Endometrial microvascular endothelial cells (primary cell): ENCODE results near the gene RMDN2. TPM values are rescaled to one million over a fixed set of nuclear protein-coding genes. Genes with fewer than 3 reads are reported as not detected.

Source experiments
- in situ Hi-C: cut with HindIII; loops from 2 replicates; pipeline ENCODE4 v1.10.0; 2017; ENCODE audit warnings: low sequenced_read_pairs, low pct_unique_long_range_greater_than_20kb; ENCODE audit errors: inconsistent ontology term
- total RNA-seq: library from RNA; depleted of rRNA; stranded (reverse); fragments of >200 nt; gene quantifications from one replicate; pipeline ENCODE4 v1.2.3, GENCODE V29; 2015; ENCODE audit errors: inconsistent ontology term

Gene RMDN2
- total RNA-seq, 1 donor from 2014 or later = 2.3 TPM

- in situ Hi-C loops = loop anchor here (25.0 kb wide), 1 partner anchor 482 kb away; no protein-coding TSS in a partner anchor
These were observed 31.0 kb upstream of the RMDN2 start for GRCh38 chr2:37894047-37894446.

GRCh38 chr2:37894601-37895000 lies 30.5 kb upstream of the RMDN2 start:
- in situ Hi-C loops = loop anchor here (25.0 kb wide), 1 partner anchor 482 kb away; no protein-coding TSS in a partner anchor

- in situ Hi-C loops = loop anchor here (25.0 kb wide), 1 partner anchor 483 kb away; no protein-coding TSS in a partner anchor
These were observed 29.9 kb upstream of the RMDN2 start for GRCh38 chr2:37895140-37895539.

- in situ Hi-C loops = loop anchor here (25.0 kb wide), 1 partner anchor 484 kb away; no protein-coding TSS in a partner anchor
These were observed 28.8 kb upstream of the RMDN2 start for GRCh38 chr2:37896319-37896718.

- in situ Hi-C loops = loop anchor here (25.0 kb wide), 1 partner anchor 485 kb away; no protein-coding TSS in a partner anchor
These were observed 27.6 kb upstream of the RMDN2 start for GRCh38 chr2:37897511-37897910.

GRCh38 chr2:37898448-37898847 lies 26.6 kb upstream of the RMDN2 start:
- in situ Hi-C loops = loop anchor here (25.0 kb wide), 1 partner anchor 486 kb away; no protein-coding TSS in a partner anchor

- in situ Hi-C loops = no loop called here
These were observed 22.1 kb upstream of the RMDN2 start for GRCh38 chr2:37902991-37903390.

- in situ Hi-C loops = no loop called here
These were observed 20.7 kb upstream of the RMDN2 start for GRCh38 chr2:37904425-37904824.

- in situ Hi-C loops = no loop called here
These were observed 20.1 kb upstream of the RMDN2 start for GRCh38 chr2:37904993-37905392.

- in situ Hi-C loops = no loop called here
These were observed 19.0 kb upstream of the RMDN2 start for GRCh38 chr2:37906131-37906530.

GRCh38 chr2:37907501-37908225 lies 17.4 kb upstream of the RMDN2 start:
- in situ Hi-C loops = no loop called here

- in situ Hi-C loops = no loop called here
These were observed 13.7 kb upstream of the RMDN2 start for GRCh38 chr2:37911296-37911873.

GRCh38 chr2:37912056-37912455 lies 13.0 kb upstream of the RMDN2 start:
- in situ Hi-C loops = no loop called here

GRCh38 chr2:37912616-37913015 lies 12.5 kb upstream of the RMDN2 start:
- in situ Hi-C loops = no loop called here

GRCh38 chr2:37914340-37914739 lies 10.7 kb upstream of the RMDN2 start:
- in situ Hi-C loops = no loop called here

GRCh38 chr2:37915773-37916172 lies 9.3 kb upstream of the RMDN2 start:
- in situ Hi-C loops = no loop called here

- in situ Hi-C loops = no loop called here
These were observed 8.5 kb upstream of the RMDN2 start for GRCh38 chr2:37916512-37917082.

- in situ Hi-C loops = no loop called here
These were observed 7.5 kb upstream of the RMDN2 start for GRCh38 chr2:37917281-37918228.

GRCh38 chr2:37918742-37919186 lies 6.3 kb upstream of the RMDN2 start:
- in situ Hi-C loops = no loop called here
